Hepatocyte (in vitro differentiated cells): Measurements from ENCODE around the gene POLR2H.

Source experiments
- EZH2 ChIP-seq: fragments of 200-600 bp; sonication (generic); IDR thresholded peaks from 2 replicates; pipeline ENCODE4 v1.6.1; 2016; ENCODE audit warnings: antibody characterized with exemption, mild to moderate bottlenecking, borderline replicate concordance
- TF ChIP-seq, protein P1 (sequence below): fragments of 200-600 bp; sonication (generic); IDR thresholded peaks from 2 replicates; pipeline ENCODE4 v1.5.1; 2016; ENCODE audit warnings: antibody characterized with exemption, mild to moderate bottlenecking; ENCODE audit not compliant: poor library complexity

DNA sequence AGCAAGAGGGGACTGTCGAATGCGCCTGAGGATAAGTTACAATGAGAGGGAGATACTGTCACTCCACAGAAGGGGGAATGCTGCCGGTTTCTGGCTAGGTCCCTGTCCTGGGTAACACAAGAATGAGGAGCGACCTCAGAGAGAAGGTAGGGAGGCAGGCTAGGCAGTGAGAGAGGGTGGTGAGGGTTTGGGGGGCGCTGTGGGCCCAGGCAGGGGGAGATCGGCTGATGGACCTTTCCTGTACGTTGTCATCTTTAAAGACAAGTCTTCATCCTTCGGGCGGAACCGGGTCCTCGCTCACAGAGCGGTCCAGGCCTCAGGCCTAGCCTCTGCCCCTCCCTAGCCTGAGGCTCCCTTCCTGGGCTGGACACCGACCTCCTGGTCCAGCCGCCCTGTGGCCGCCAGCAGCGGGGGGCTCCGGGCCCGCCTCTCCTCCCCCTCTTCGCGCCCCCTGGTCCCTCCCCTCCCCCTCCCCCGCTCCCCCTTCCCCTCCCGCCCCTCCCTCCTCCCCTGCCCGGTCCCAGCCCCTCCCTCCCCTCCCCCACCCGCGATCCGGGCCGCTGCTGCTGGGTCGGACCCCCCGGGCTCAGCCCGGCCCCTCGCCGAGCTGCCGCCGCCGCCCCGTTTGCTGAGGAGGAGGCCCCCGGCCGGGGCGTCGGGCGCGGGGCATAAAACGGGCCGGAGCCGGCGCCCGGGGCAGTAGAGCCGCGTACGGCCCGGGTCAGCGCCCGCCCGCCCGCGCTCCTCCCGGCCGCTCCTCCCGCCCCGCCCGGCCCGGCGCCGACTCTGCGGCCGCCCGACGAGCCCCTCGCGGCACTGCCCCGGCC lies 18.1 kb downstream of the POLR2H start, which contains the start of gene CHRD:
- no peak for TF ChIP-seq EZH2
- TF ChIP-seq, protein P1, sequence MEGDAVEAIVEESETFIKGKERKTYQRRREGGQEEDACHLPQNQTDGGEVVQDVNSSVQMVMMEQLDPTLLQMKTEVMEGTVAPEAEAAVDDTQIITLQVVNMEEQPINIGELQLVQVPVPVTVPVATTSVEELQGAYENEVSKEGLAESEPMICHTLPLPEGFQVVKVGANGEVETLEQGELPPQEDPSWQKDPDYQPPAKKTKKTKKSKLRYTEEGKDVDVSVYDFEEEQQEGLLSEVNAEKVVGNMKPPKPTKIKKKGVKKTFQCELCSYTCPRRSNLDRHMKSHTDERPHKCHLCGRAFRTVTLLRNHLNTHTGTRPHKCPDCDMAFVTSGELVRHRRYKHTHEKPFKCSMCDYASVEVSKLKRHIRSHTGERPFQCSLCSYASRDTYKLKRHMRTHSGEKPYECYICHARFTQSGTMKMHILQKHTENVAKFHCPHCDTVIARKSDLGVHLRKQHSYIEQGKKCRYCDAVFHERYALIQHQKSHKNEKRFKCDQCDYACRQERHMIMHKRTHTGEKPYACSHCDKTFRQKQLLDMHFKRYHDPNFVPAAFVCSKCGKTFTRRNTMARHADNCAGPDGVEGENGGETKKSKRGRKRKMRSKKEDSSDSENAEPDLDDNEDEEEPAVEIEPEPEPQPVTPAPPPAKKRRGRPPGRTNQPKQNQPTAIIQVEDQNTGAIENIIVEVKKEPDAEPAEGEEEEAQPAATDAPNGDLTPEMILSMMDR, result no peak
